Glutamatergic neuron (in vitro differentiated cells): ENCODE measurements around the gene NDUFB7. TPM values are rescaled to one million over a fixed set of nuclear protein-coding genes. Genes with fewer than 3 reads are reported as not detected.
"Not testable (repeated sequence)": the region's sequence is repeated elsewhere in the genome, so short reads cannot be mapped to it uniquely, and the experiment has no call there.

Source experiments
- DNase-seq: peaks from one replicate; pipeline ENCODE4 v3.0.0; 2022
- H3K27ac Mint-ChIP-seq: one replicate; pipeline ENCODE4 v1.8.0; 2020; ENCODE audit warnings: mild to moderate bottlenecking, mixed read lengths, inconsistent platforms; ENCODE audit not compliant: unreplicated experiment
- H3K27me3 Mint-ChIP-seq: one replicate; pipeline ENCODE4 v1.8.0; 2020; ENCODE audit warnings: mild to moderate bottlenecking, moderate library complexity, mixed read lengths, inconsistent platforms; ENCODE audit not compliant: unreplicated experiment
- H3K36me3 Mint-ChIP-seq: one replicate; pipeline ENCODE4 v1.8.0; 2020; ENCODE audit warnings: mild to moderate bottlenecking, mixed read lengths, inconsistent platforms; ENCODE audit not compliant: unreplicated experiment
- H3K4me1 Mint-ChIP-seq: one replicate; pipeline ENCODE4 v1.8.0; 2020; ENCODE audit warnings: mild to moderate bottlenecking, low read depth, mixed read lengths, inconsistent platforms; ENCODE audit not compliant: unreplicated experiment
- H3K4me3 Mint-ChIP-seq: one replicate; pipeline ENCODE4 v1.8.0; 2020; ENCODE audit warnings: mild to moderate bottlenecking, mixed read lengths, inconsistent platforms; ENCODE audit not compliant: unreplicated experiment
- H3K9me3 Mint-ChIP-seq: one replicate; pipeline ENCODE4 v1.8.0; 2020; ENCODE audit warnings: mild to moderate bottlenecking, moderate library complexity, mixed read lengths, inconsistent platforms; ENCODE audit not compliant: unreplicated experiment
- total RNA-seq: library from RNA; stranded (reverse); fragmentation: NEBNext Ultra II Directional; extraction: Animal tissue kit (Norgen Biotek cat#: 25700); gene quantifications from one replicate; pipeline ENCODE4 v1.2.1, GENCODE V29; 2021; ENCODE audit not compliant: unreplicated experiment
- TF ChIP-seq, protein P1 (sequence below): fragments of 200-600 bp; sonication (generic); IDR thresholded peaks from one replicate; pipeline ENCODE4 v1.5.0; 2021; ENCODE audit not compliant: partially characterized antibody, unreplicated experiment

Gene NDUFB7
- total RNA-seq, 1 donor from 2014 or later: 145 TPM

- peak; percentile 87 for DNase-seq
- H3K9me3 Mint-ChIP-seq: peaks cover 4% of the 10 kb centered on the region
- TF ChIP-seq, protein P1, sequence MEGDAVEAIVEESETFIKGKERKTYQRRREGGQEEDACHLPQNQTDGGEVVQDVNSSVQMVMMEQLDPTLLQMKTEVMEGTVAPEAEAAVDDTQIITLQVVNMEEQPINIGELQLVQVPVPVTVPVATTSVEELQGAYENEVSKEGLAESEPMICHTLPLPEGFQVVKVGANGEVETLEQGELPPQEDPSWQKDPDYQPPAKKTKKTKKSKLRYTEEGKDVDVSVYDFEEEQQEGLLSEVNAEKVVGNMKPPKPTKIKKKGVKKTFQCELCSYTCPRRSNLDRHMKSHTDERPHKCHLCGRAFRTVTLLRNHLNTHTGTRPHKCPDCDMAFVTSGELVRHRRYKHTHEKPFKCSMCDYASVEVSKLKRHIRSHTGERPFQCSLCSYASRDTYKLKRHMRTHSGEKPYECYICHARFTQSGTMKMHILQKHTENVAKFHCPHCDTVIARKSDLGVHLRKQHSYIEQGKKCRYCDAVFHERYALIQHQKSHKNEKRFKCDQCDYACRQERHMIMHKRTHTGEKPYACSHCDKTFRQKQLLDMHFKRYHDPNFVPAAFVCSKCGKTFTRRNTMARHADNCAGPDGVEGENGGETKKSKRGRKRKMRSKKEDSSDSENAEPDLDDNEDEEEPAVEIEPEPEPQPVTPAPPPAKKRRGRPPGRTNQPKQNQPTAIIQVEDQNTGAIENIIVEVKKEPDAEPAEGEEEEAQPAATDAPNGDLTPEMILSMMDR: peak; percentile 96
- H3K4me3 Mint-ChIP-seq: no peak overlapping the region
- peak overlapping the region; percentile 86 for H3K27ac Mint-ChIP-seq
- peaks cover 8% of the 10 kb centered on the region for H3K27me3 Mint-ChIP-seq
- peaks cover 12% of the 10 kb centered on the region for H3K4me1 Mint-ChIP-seq
- H3K36me3 Mint-ChIP-seq: no peaks in the 10 kb centered on the region
Observed at GRCh38 chr19:14556662-14557188, 15.1 kb downstream of the NDUFB7 start.

- H3K27me3 Mint-ChIP-seq: peaks cover 8% of the 10 kb centered on the region
- peaks cover 10% of the 10 kb centered on the region for H3K4me1 Mint-ChIP-seq
- no peak for DNase-seq
- peak overlapping the region; percentile 38 for H3K4me3 Mint-ChIP-seq
- H3K36me3 Mint-ChIP-seq: no peaks in the 10 kb centered on the region
- H3K27ac Mint-ChIP-seq: peak overlapping the region; percentile 36
- H3K9me3 Mint-ChIP-seq: peaks cover 4% of the 10 kb centered on the region
- TF ChIP-seq, protein P1: no peak
Observed at GRCh38 chr19:14555918-14556661, 15.8 kb downstream of the NDUFB7 start.

GRCh38 chr19:14554382-14554812 lies 17.5 kb downstream of the NDUFB7 start:
- no peak for DNase-seq
- peaks cover 8% of the 10 kb centered on the region for H3K27me3 Mint-ChIP-seq
- H3K36me3 Mint-ChIP-seq: no peaks in the 10 kb centered on the region
- H3K9me3 Mint-ChIP-seq: peaks cover 2% of the 10 kb centered on the region
- no peak overlapping the region for H3K4me3 Mint-ChIP-seq
- H3K4me1 Mint-ChIP-seq: peaks cover 7% of the 10 kb centered on the region
- TF ChIP-seq, protein P1: no peak
- H3K27ac Mint-ChIP-seq: no peak overlapping the region

GRCh38 chr19:14553939-14554243 lies 18.0 kb downstream of the NDUFB7 start:
- TF ChIP-seq, protein P1: no peak
- H3K4me1 Mint-ChIP-seq: peaks cover 4% of the 10 kb centered on the region
- H3K27me3 Mint-ChIP-seq: peaks cover 8% of the 10 kb centered on the region
- H3K36me3 Mint-ChIP-seq: no peaks in the 10 kb centered on the region
- H3K9me3 Mint-ChIP-seq: peaks cover 2% of the 10 kb centered on the region
- H3K27ac Mint-ChIP-seq: peak overlapping the region; percentile 53
- H3K4me3 Mint-ChIP-seq: no peak overlapping the region
- no peak for DNase-seq

GRCh38 chr19:14553042-14553938 lies 18.6 kb downstream of the NDUFB7 start:
- H3K36me3 Mint-ChIP-seq: no peaks in the 10 kb centered on the region
- no peak overlapping the region for H3K27ac Mint-ChIP-seq
- H3K4me1 Mint-ChIP-seq: peaks cover 4% of the 10 kb centered on the region
- DNase-seq: no peak
- TF ChIP-seq, protein P1: no peak
- peaks cover 2% of the 10 kb centered on the region for H3K9me3 Mint-ChIP-seq
- H3K27me3 Mint-ChIP-seq: peaks cover 8% of the 10 kb centered on the region
- no peak overlapping the region for H3K4me3 Mint-ChIP-seq

DNA sequence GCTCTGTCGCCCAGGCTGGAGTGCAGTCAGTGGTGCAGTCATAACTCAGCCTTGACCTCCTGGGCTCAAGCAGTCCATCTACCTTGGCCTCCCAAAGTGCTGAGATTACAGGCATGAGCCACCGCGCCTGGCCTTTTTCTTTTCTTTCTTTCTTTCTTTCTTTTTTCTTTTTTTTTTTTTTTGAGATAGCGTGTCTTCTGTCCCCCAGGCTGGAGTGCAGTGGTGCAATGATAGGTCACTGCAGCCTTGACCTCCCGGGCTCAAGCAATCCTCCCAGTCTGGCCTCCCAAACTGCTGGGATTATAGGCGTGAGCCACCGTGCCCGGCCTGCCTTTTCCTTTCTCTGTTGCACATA lies 19.9 kb downstream of the NDUFB7 start:
- not testable (repeated sequence) for H3K27ac Mint-ChIP-seq, H3K4me1 Mint-ChIP-seq, DNase-seq, H3K9me3 Mint-ChIP-seq, H3K4me3 Mint-ChIP-seq, H3K36me3 Mint-ChIP-seq, H3K27me3 Mint-ChIP-seq

GRCh38 chr19:14551134-14552005 lies 20.5 kb downstream of the NDUFB7 start:
- H3K36me3 Mint-ChIP-seq, H3K4me1 Mint-ChIP-seq, H3K27ac Mint-ChIP-seq, H3K27me3 Mint-ChIP-seq, H3K9me3 Mint-ChIP-seq, H3K4me3 Mint-ChIP-seq: not testable (repeated sequence)
- peak; percentile 72 for DNase-seq
